ENCODE data around the gene SUMF1. TPM values are rescaled to one million over a fixed set of nuclear protein-coding genes. Genes with fewer than 3 reads are reported as not detected.

SUMF1 gene
- total RNA-seq, 1 donor from 2014 or later = 10.6 TPM

DNA sequence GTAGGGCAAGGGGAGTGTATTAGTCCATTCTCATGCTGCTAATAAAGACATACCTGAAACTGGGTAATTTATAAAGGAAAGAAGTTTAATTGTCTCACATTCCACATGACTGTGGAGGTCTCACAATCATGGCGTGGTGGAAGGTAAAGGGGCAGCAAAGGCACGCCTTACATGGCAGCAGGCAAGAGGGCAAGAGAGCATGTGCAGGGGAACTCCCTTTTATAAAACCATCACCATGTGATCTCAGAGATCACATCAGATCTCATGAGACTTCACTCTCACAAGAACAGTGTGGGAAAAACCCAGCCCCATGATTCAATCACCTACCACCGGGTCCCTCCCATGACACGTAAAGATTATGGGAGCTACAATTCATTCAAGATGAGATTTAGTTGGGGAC, 41.4 kb downstream of the SUMF1 start:
- no peak overlapping the region for H3K4me3 Mint-ChIP-seq
- H3K27ac Mint-ChIP-seq (ENCODE audit: unreplicated experiment) = no peak overlapping the region
- no peaks in the 10 kb centered on the region for H3K9me3 Mint-ChIP-seq

GRCh38 chr3:4425055-4425454, 42.0 kb downstream of the SUMF1 start:
- no peaks in the 10 kb centered on the region for H3K9me3 Mint-ChIP-seq

More for the DNA sequence above, 41.4 kb downstream of the SUMF1 start:
- TF ChIP-seq, protein P1, sequence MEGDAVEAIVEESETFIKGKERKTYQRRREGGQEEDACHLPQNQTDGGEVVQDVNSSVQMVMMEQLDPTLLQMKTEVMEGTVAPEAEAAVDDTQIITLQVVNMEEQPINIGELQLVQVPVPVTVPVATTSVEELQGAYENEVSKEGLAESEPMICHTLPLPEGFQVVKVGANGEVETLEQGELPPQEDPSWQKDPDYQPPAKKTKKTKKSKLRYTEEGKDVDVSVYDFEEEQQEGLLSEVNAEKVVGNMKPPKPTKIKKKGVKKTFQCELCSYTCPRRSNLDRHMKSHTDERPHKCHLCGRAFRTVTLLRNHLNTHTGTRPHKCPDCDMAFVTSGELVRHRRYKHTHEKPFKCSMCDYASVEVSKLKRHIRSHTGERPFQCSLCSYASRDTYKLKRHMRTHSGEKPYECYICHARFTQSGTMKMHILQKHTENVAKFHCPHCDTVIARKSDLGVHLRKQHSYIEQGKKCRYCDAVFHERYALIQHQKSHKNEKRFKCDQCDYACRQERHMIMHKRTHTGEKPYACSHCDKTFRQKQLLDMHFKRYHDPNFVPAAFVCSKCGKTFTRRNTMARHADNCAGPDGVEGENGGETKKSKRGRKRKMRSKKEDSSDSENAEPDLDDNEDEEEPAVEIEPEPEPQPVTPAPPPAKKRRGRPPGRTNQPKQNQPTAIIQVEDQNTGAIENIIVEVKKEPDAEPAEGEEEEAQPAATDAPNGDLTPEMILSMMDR (conservative IDR thresholded peaks at IDR 0.05) = no peak
- no peak for DNase-seq (ENCODE audit: low read depth, low spot score)
- Mint-ChIP-seq H3K4me1 (peaks cover 15% of the 10 kb centered on the region), H3K27me3 (ENCODE audit: low read depth) (no peaks in the 10 kb centered on the region), H3K36me3 (ENCODE audit: low read depth) (peaks cover 3% of the 10 kb centered on the region)

GRCh38 chr3:4421121-4421520, 45.9 kb downstream of the SUMF1 start:
- Mint-ChIP-seq H3K27me3 (ENCODE audit: low read depth) (no peaks in the 10 kb centered on the region), H3K36me3 (ENCODE audit: low read depth) (no peaks in the 10 kb centered on the region), H3K4me1 (peaks cover 2% of the 10 kb centered on the region), H3K27ac (ENCODE audit: unreplicated experiment) (no peak overlapping the region), H3K9me3 (no peaks in the 10 kb centered on the region), H3K4me3 (no peak overlapping the region)
- no peak for DNase-seq (ENCODE audit: low read depth, low spot score)
- TF ChIP-seq, protein P1 (conservative IDR thresholded peaks at IDR 0.05) = no peak

More at GRCh38 chr3:4425055-4425454, 42.0 kb downstream of the SUMF1 start:
- Mint-ChIP-seq H3K4me1 (peaks cover 15% of the 10 kb centered on the region), H3K4me3 (no peak overlapping the region), H3K27ac (ENCODE audit: unreplicated experiment) (no peak overlapping the region), H3K27me3 (ENCODE audit: low read depth) (no peaks in the 10 kb centered on the region), H3K36me3 (ENCODE audit: low read depth) (no peaks in the 10 kb centered on the region)
- no peak for DNase-seq (ENCODE audit: low read depth, low spot score)
- TF ChIP-seq, protein P1 (conservative IDR thresholded peaks at IDR 0.05) = no peak

DNA sequence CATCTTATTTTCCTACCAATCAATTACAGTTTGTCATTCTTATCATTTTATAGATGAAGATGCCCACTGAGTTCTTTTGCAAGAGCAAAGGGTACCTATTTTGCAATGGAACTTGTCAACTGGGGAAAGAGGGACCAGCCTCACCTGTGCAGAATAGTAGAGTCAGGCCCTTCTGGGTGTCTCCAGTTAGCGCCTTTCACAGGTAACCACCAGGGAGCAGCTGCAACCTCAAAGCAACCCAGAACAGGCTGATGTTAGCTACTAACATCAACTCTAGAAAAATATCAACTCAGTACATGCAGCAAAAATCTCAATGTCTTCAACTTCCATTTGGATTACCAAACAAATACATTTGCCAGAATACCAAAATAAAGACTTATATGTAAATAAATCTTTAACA, 47.1 kb downstream of the SUMF1 start:
- H3K27ac Mint-ChIP-seq (ENCODE audit: unreplicated experiment) = no peak overlapping the region
- no peak overlapping the region for H3K4me3 Mint-ChIP-seq
- H3K9me3 Mint-ChIP-seq = no peaks in the 10 kb centered on the region
- no peaks in the 10 kb centered on the region for H3K4me1 Mint-ChIP-seq
- no peaks in the 10 kb centered on the region for H3K27me3 Mint-ChIP-seq (ENCODE audit: low read depth)
- DNase-seq (ENCODE audit: low read depth, low spot score) = no peak
- TF ChIP-seq, protein P1 (conservative IDR thresholded peaks at IDR 0.05) = no peak
- H3K36me3 Mint-ChIP-seq (ENCODE audit: low read depth) = no peaks in the 10 kb centered on the region

- Mint-ChIP-seq H3K9me3 (no peaks in the 10 kb centered on the region), H3K27me3 (ENCODE audit: low read depth) (no peaks in the 10 kb centered on the region), H3K27ac (ENCODE audit: unreplicated experiment) (no peak overlapping the region), H3K4me3 (no peak overlapping the region), H3K36me3 (ENCODE audit: low read depth) (no peaks in the 10 kb centered on the region), H3K4me1 (no peaks in the 10 kb centered on the region)
- TF ChIP-seq, protein P1 (conservative IDR thresholded peaks at IDR 0.05) = no peak
- no peak for DNase-seq (ENCODE audit: low read depth, low spot score)
Observed at GRCh38 chr3:4419386-4419785, 47.7 kb downstream of the SUMF1 start.

GRCh38 chr3:4418156-4418555, 48.9 kb downstream of the SUMF1 start:
- no peaks in the 10 kb centered on the region for H3K9me3 Mint-ChIP-seq
- TF ChIP-seq, protein P1 (conservative IDR thresholded peaks at IDR 0.05) = no peak
- no peak for DNase-seq (ENCODE audit: low read depth, low spot score)
- no peaks in the 10 kb centered on the region for H3K4me1 Mint-ChIP-seq
- no peaks in the 10 kb centered on the region for H3K36me3 Mint-ChIP-seq (ENCODE audit: low read depth)
- H3K27ac Mint-ChIP-seq (ENCODE audit: unreplicated experiment) = no peak overlapping the region
- H3K27me3 Mint-ChIP-seq (ENCODE audit: low read depth) = no peaks in the 10 kb centered on the region
- no peak overlapping the region for H3K4me3 Mint-ChIP-seq

All from neural crest cell (in vitro differentiated cells).